K562 (cell line): ENCODE measurements around the gene MTA2. TPM values are rescaled to one million over a fixed set of nuclear protein-coding genes. Genes with fewer than 3 reads are reported as not detected.
A peak's percentile ranks its signal among the peaks of the same experiment; 100 is the strongest.

Experiments
- CHD1 ChIP-seq: fragments of 200-600 bp; sonication (generic); IDR thresholded peaks from one replicate; pipeline ENCODE4 v1.6.1; 2012; ENCODE audit warnings: mild to moderate bottlenecking, moderate library complexity, low read length, inconsistent platforms
- COPS2 ChIP-seq: fragments of 450-650 bp; conservative IDR thresholded peaks from 2 replicates; pipeline ENCODE4 v1.6.1; 2016; ENCODE audit warnings: mild to moderate bottlenecking, moderate library complexity
- EGR1 ChIP-seq: fragments of 450-650 bp; conservative IDR thresholded peaks from 2 replicates; pipeline ENCODE4 v1.6.1; 2017; ENCODE audit warnings: mild to moderate bottlenecking
- ERF ChIP-seq: fragments of 450-650 bp; formaldehyde crosslinking; IDR thresholded peaks from 2 replicates; pipeline ENCODE4 v1.4.0; 2020; ENCODE audit warnings: mild to moderate bottlenecking, mixed read lengths
- GATAD2A ChIP-seq: fragments of 450-650 bp; IDR thresholded peaks from 2 replicates; pipeline ENCODE4 v1.6.1; 2017
- KDM5B ChIP-seq: fragments of 200-600 bp; sonication (generic); IDR thresholded peaks from 2 replicates; pipeline ENCODE4 v1.6.1; 2012; ENCODE audit warnings: low read depth, mild to moderate bottlenecking, moderate library complexity, low read length, control low read depth, inconsistent platforms; ENCODE audit not compliant: insufficient replicate concordance
- KLF13 ChIP-seq: fragments of 450-650 bp; IDR thresholded peaks from 2 replicates; pipeline ENCODE4 v1.6.1; 2016; ENCODE audit warnings: missing genetic modification characterization, low read depth, mild to moderate bottlenecking, missing compliant biosample characterization, moderate library complexity, borderline replicate concordance
- MED1 ChIP-seq: sonication (generic); formaldehyde crosslinking; IDR thresholded peaks from 2 replicates; pipeline ENCODE4 v1.8.1; 2023; ENCODE audit warnings: missing genetic modification reagents, borderline replicate concordance
- POLR2H ChIP-seq: IDR thresholded peaks from 2 replicates; pipeline ENCODE4 v1.6.1; 2016; ENCODE audit warnings: missing genetic modification characterization, low read depth, mild to moderate bottlenecking, control low read depth, missing compliant biosample characterization, moderate library complexity
- PTRF ChIP-seq: fragments of 450-650 bp; IDR thresholded peaks from 2 replicates; pipeline ENCODE4 v1.6.1; 2016; ENCODE audit warnings: mild to moderate bottlenecking, missing genetic modification characterization, missing compliant biosample characterization
- SREBF1 ChIP-seq: fragments of 150-350 bp; IDR thresholded peaks from 2 replicates; pipeline ENCODE4 v1.6.1; 2014; ENCODE audit warnings: antibody characterized with exemption, low read depth, low read length, borderline replicate concordance
- TCFL5 ChIP-seq: fragments of 250-450 bp; sonication (Bioruptor Pico); conservative IDR thresholded peaks from 2 replicates; pipeline ENCODE4 v1.6.1; 2021; ENCODE audit warnings: mild to moderate bottlenecking, moderate library complexity, matching md5 sums
- ZBED1 ChIP-seq: IDR thresholded peaks from 2 replicates; pipeline ENCODE4 v1.6.1; 2014
- ZFP30 ChIP-seq: fragments of 250-450 bp; sonication (Bioruptor Pico); IDR thresholded peaks from 2 replicates; pipeline ENCODE4 v1.8.0; 2022; ENCODE audit warnings: moderate library complexity, mild to moderate bottlenecking, inconsistent platforms, borderline replicate concordance
- ZNF253 ChIP-seq: fragments of 250-450 bp; sonication (Bioruptor Pico); conservative IDR thresholded peaks from 2 replicates; pipeline ENCODE4 v1.6.1; 2021; ENCODE audit warnings: mild to moderate bottlenecking
- ZNF274 ChIP-seq: IDR thresholded peaks from 2 replicates; pipeline ENCODE4 v1.6.1; 2011; ENCODE audit warnings: low read depth, mild to moderate bottlenecking, low read length, moderate library complexity, borderline replicate concordance
- ZNF41 ChIP-seq: fragments of 250-450 bp; sonication (Bioruptor Pico); conservative IDR thresholded peaks from 2 replicates; pipeline ENCODE4 v1.4.0; 2020; ENCODE audit warnings: mild to moderate bottlenecking
- ZNF431 ChIP-seq: sonication (generic); formaldehyde crosslinking; IDR thresholded peaks from 2 replicates; pipeline ENCODE4 v1.8.0; 2022; ENCODE audit warnings: mild to moderate bottlenecking, missing genetic modification reagents
- ZNF445 ChIP-seq: fragments of 250-450 bp; sonication (Bioruptor Pico); IDR thresholded peaks from 2 replicates; pipeline ENCODE4 v1.4.0; 2020; ENCODE audit warnings: low read depth, mild to moderate bottlenecking, moderate library complexity
- polyA plus RNA-seq, 8 experiments: library from polyadenylated mRNA; depleted of rRNA in 4 of 8; stranded (reverse) in 5 of 8; unstranded in 3 of 8; fragments of >200 nt; fragmentation: Nextera tagmentation in 2 of 8; fragmentation: Illumina TruSeq in 1 of 8; extraction: Ambion mirVana in 2 of 8; extraction: Trizol in 1 of 8; gene quantifications; 2 replicates each; pipeline versions ENCODE4 v1.2.1 to v1.2.3, GENCODE V29; 2011 to 2014; ENCODE audit warnings: inconsistent platforms in 1 of 8, missing spikeins in 1 of 8
- total RNA-seq, 7 experiments: library from RNA; depleted of rRNA in 6 of 7; stranded (reverse); fragments of >200 nt in 6 of 7; fragmentation: Illumina TruSeq in 2 of 7; extraction: Trizol in 2 of 7; gene quantifications; 2 replicates each; pipeline versions ENCODE4 v1.2.1 to v1.2.3, GENCODE V29; 2011 to 2021; ENCODE audit warnings: low replicate concordance in 1 of 7
- TF ChIP-seq, protein P1 (sequence below): fragments of 250-450 bp; sonication (Bioruptor Pico); IDR thresholded peaks from 2 replicates; pipeline ENCODE4 v1.4.0; 2020; ENCODE audit warnings: mild to moderate bottlenecking, moderate library complexity
- TF ChIP-seq, protein P2 (sequence below): sonication (generic); formaldehyde crosslinking; IDR thresholded peaks from 2 replicates; pipeline ENCODE4 v1.8.1; 2023; ENCODE audit warnings: mild to moderate bottlenecking, missing genetic modification reagents
- TF ChIP-seq, protein P3 (sequence below): fragments of 250-450 bp; sonication (Bioruptor Pico); IDR thresholded peaks from 2 replicates; pipeline ENCODE4 v1.8.0; 2022; ENCODE audit warnings: inconsistent platforms, mild to moderate bottlenecking, moderate library complexity, borderline replicate concordance
- TF ChIP-seq, protein P4 (sequence below): fragments of 450-650 bp; formaldehyde crosslinking; IDR thresholded peaks from 2 replicates; pipeline ENCODE4 v1.4.0; 2022; ENCODE audit warnings: missing genetic modification characterization

Gene MTA2
- total and polyA plus RNA-seq, 9 of the 15 experiments (the other 6 are each of a cell fraction or from before 2014, with no cell fraction given): 6.2 to 220 (median 172) TPM

DNA sequence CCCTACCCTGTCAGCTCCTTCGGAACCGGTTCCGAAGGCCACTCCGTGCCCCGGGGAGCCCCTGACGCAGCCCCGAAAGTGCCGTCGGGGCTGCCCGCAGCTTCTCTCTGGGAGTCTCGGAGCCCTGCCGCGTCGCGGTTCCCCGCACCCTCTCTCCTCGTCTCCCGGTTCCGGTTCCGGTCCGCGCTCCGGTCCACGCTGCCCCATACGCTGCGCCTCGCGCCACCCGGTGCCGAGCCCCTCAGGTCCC lies 618 bp downstream of the MTA2 start (continued):
- TF ChIP-seq, protein P1, sequence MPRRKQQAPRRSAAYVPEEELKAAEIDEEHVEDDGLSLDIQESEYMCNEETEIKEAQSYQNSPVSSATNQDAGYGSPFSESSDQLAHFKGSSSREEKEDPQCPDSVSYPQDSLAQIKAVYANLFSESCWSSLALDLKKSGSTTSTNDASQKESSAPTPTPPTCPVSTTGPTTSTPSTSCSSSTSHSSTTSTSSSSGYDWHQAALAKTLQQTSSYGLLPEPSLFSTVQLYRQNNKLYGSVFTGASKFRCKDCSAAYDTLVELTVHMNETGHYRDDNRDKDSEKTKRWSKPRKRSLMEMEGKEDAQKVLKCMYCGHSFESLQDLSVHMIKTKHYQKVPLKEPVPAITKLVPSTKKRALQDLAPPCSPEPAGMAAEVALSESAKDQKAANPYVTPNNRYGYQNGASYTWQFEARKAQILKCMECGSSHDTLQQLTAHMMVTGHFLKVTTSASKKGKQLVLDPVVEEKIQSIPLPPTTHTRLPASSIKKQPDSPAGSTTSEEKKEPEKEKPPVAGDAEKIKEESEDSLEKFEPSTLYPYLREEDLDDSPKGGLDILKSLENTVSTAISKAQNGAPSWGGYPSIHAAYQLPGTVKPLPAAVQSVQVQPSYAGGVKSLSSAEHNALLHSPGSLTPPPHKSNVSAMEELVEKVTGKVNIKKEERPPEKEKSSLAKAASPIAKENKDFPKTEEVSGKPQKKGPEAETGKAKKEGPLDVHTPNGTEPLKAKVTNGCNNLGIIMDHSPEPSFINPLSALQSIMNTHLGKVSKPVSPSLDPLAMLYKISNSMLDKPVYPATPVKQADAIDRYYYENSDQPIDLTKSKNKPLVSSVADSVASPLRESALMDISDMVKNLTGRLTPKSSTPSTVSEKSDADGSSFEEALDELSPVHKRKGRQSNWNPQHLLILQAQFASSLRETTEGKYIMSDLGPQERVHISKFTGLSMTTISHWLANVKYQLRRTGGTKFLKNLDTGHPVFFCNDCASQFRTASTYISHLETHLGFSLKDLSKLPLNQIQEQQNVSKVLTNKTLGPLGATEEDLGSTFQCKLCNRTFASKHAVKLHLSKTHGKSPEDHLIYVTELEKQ: no peak
- no peak for TF ChIP-seq POLR2H
- TF ChIP-seq ERF (CRISPR knock-in tag): peak; percentile 14; the same call in 1 of the 2 replicates
- 0 out of 2 replicates have a peak, but pooled peaks have one; percentile 19 for TF ChIP-seq ZNF431 (CRISPR knock-in tag)
- no peak for TF ChIP-seq KLF13 (tag)
- TF ChIP-seq ZNF253 (CRISPR knock-in tag): no peak
- TF ChIP-seq PTRF (tag): no peak
- TF ChIP-seq, protein P2, sequence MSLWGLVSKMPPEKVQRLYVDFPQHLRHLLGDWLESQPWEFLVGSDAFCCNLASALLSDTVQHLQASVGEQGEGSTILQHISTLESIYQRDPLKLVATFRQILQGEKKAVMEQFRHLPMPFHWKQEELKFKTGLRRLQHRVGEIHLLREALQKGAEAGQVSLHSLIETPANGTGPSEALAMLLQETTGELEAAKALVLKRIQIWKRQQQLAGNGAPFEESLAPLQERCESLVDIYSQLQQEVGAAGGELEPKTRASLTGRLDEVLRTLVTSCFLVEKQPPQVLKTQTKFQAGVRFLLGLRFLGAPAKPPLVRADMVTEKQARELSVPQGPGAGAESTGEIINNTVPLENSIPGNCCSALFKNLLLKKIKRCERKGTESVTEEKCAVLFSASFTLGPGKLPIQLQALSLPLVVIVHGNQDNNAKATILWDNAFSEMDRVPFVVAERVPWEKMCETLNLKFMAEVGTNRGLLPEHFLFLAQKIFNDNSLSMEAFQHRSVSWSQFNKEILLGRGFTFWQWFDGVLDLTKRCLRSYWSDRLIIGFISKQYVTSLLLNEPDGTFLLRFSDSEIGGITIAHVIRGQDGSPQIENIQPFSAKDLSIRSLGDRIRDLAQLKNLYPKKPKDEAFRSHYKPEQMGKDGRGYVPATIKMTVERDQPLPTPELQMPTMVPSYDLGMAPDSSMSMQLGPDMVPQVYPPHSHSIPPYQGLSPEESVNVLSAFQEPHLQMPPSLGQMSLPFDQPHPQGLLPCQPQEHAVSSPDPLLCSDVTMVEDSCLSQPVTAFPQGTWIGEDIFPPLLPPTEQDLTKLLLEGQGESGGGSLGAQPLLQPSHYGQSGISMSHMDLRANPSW (CRISPR knock-in tag): no peak
- TF ChIP-seq ZBED1: no peak
- peak; percentile 92 for TF ChIP-seq CHD1
- TF ChIP-seq, protein P3, sequence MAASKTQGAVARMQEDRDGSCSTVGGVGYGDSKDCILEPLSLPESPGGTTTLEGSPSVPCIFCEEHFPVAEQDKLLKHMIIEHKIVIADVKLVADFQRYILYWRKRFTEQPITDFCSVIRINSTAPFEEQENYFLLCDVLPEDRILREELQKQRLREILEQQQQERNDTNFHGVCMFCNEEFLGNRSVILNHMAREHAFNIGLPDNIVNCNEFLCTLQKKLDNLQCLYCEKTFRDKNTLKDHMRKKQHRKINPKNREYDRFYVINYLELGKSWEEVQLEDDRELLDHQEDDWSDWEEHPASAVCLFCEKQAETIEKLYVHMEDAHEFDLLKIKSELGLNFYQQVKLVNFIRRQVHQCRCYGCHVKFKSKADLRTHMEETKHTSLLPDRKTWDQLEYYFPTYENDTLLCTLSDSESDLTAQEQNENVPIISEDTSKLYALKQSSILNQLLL (CRISPR knock-in tag): no peak
- no peak for TF ChIP-seq GATAD2A
- TF ChIP-seq TCFL5 (CRISPR knock-in tag): no peak
- no peak for TF ChIP-seq MED1 (CRISPR knock-in tag)
- TF ChIP-seq ZFP30 (CRISPR knock-in tag): no peak
- TF ChIP-seq KDM5B: peak; percentile 40
- no peak for TF ChIP-seq ZNF274
- TF ChIP-seq COPS2: no peak
- TF ChIP-seq EGR1: no peak
- TF ChIP-seq SREBF1: no peak
- TF ChIP-seq ZNF41 (CRISPR knock-in tag): no peak
- TF ChIP-seq, protein P4, sequence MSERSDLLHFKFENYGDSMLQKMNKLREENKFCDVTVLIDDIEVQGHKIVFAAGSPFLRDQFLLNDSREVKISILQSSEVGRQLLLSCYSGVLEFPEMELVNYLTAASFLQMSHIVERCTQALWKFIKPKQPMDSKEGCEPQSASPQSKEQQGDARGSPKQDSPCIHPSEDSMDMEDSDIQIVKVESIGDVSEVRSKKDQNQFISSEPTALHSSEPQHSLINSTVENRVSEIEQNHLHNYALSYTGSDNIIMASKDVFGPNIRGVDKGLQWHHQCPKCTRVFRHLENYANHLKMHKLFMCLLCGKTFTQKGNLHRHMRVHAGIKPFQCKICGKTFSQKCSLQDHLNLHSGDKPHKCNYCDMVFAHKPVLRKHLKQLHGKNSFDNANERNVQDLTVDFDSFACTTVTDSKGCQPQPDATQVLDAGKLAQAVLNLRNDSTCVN (CRISPR knock-in tag): no peak
- no peak for TF ChIP-seq ZNF445 (CRISPR knock-in tag)
